MM.1S (cell line): ENCODE measurements around the gene GPR108.

ENCODE experiments used
- DNase-seq: peaks from one replicate; pipeline ENCODE4 v3.0.0-alpha.2; 2015
- H2AFZ ChIP-seq: fragments of 300-600 bp; sonication (generic); 2 replicates; pipeline ENCODE4 v1.6.0; 2016; ENCODE audit warnings: antibody characterized with exemption, low read length
- H3F3A ChIP-seq: fragments of 300-600 bp; sonication (generic); 2 replicates; pipeline ENCODE4 v1.6.1; 2016; ENCODE audit warnings: mild to moderate bottlenecking, antibody characterized with exemption, low read length, moderate library complexity, mixed read lengths; ENCODE audit not compliant: insufficient read depth
- H3K27ac ChIP-seq: fragments of 300-600 bp; sonication (generic); 2 replicates; pipeline ENCODE4 v1.5.1; 2016; ENCODE audit warnings: mild to moderate bottlenecking, low read length
- H3K27me3 ChIP-seq: fragments of 300-600 bp; sonication (generic); replicated peaks from 2 replicates; pipeline ENCODE4 v1.6.0; 2016; ENCODE audit warnings: low read length; ENCODE audit not compliant: insufficient read depth
- H3K36me3 ChIP-seq: fragments of 300-600 bp; sonication (generic); replicated peaks from 2 replicates; pipeline ENCODE4 v1.6.1; 2016; ENCODE audit warnings: mild to moderate bottlenecking, low read length, mixed read lengths; ENCODE audit not compliant: insufficient read depth
- H3K4me1 ChIP-seq: fragments of 300-600 bp; sonication (generic); 2 replicates; pipeline ENCODE4 v1.6.1; 2016; ENCODE audit warnings: low read length, mixed read lengths
- H3K4me2 ChIP-seq: fragments of 300-600 bp; sonication (generic); 2 replicates; pipeline ENCODE4 v1.6.0; 2016; ENCODE audit warnings: low read depth, low read length
- H3K4me3 ChIP-seq: fragments of 300-600 bp; sonication (generic); 2 replicates; pipeline ENCODE4 v1.5.1; 2016; ENCODE audit warnings: low read length, mixed read lengths
- H3K79me2 ChIP-seq: fragments of 300-600 bp; sonication (generic); 2 replicates; pipeline ENCODE4 v1.6.1; 2016; ENCODE audit warnings: mixed run types, low read length, mixed read lengths
- H3K9ac ChIP-seq: fragments of 300-600 bp; sonication (generic); 2 replicates; pipeline ENCODE4 v1.6.1; 2016; ENCODE audit warnings: low read length, mixed read lengths
- H3K9me2 ChIP-seq: fragments of 300-600 bp; sonication (generic); replicated peaks from 2 replicates; pipeline ENCODE4 v1.6.1; 2016; ENCODE audit warnings: mild to moderate bottlenecking, low read length, mixed read lengths; ENCODE audit not compliant: insufficient read depth
- H3K9me3 ChIP-seq: fragments of 300-600 bp; sonication (generic); replicated peaks from 2 replicates; pipeline ENCODE4 v1.6.1; 2016; ENCODE audit warnings: mild to moderate bottlenecking, low read length, mixed read lengths; ENCODE audit not compliant: insufficient read depth
- H4K20me1 ChIP-seq: fragments of 300-600 bp; sonication (generic); 2 replicates; pipeline ENCODE4 v1.6.1; 2016; ENCODE audit warnings: mild to moderate bottlenecking, low read length, moderate library complexity, mixed read lengths; ENCODE audit not compliant: insufficient read depth
- EZH2 ChIP-seq: fragments of 300-600 bp; sonication (generic); optimal IDR thresholded peaks from 2 replicates; pipeline ENCODE3; 2017; ENCODE audit warnings: low read depth, mild to moderate bottlenecking, antibody characterized with exemption, low read length, mixed read lengths
- EZH2phosphoT487 ChIP-seq: fragments of 300-600 bp; sonication (generic); IDR thresholded peaks from 2 replicates; pipeline ENCODE4 v1.6.1; 2018; ENCODE audit warnings: antibody characterized with exemption, low read length
- TF ChIP-seq, protein P1 (sequence below): fragments of 300-600 bp; sonication (generic); IDR thresholded peaks from 2 replicates; pipeline ENCODE4 v1.5.1; 2016; ENCODE audit warnings: antibody characterized with exemption, low read length, mixed read lengths

The GPR108 gene

DNA sequence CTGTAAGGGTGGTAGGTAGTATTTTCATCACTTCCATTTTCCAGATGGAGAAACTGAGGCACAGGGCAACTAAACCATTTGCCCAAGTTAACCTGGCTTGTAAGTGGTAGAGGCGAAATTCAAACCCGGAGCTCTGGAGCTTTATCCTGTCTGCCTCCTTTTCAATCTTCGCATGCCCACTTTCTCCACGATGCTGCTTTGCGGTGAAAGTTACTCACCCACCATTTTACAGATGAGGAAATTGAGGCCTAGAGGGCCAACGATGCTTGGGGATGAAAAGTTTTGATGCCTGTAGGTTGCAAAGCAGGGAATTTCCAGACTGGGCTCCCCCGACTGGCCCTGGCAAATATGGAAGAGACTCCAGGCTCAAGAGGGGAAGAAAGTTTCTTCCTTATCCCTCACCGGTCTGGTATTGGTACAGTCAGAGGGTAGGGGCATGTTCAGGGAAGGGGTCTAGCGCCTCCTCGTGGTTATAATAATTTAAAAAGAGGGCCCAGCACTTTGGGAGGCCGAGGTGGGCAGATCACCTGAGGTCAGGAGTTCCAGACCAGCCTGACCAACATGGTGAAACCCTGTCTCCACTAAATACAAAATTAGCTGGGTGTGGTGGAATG is 31.7 kb upstream of the GPR108 start:
- DNase-seq = peak; percentile 26

DNA sequence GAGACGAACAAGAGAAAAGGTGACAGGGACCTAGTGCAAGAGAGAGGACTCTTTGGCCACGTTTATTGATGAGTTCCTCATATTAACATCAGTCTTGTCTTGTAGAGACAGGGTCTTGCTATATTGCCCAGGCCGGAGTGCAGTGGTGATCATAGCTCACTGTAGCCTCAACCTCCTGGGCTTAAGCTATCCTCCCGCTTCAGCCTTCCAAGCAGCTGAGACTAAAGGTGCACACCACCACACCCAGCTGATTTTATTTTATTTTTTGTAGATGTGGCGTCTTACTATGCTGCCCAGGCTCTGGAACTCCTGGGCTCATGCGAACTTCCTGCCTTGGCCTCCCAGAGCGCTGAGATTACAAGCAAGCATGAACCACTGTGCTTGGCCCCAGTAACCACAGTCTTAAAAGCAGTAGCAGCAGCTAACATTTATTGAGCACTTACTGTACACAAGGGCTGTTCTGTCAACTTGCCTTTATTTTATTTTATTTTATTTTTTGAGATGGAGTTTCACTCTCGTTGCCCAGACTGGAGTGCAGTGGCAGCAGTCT is 30.9 kb upstream of the GPR108 start:
- H3K9me3 ChIP-seq = no peaks in the 10 kb centered on the region
- H3K27me3 ChIP-seq = no peaks in the 10 kb centered on the region
- H3K9ac ChIP-seq = peak overlapping the region; percentile 49; the same call in 1 of the 2 replicates
- no peaks in the 10 kb centered on the region for H3K36me3 ChIP-seq
- H3K4me3 ChIP-seq = peak overlapping the region; percentile 85
- H3K4me1 ChIP-seq = peaks cover 24% of the 10 kb centered on the region
- H3K79me2 ChIP-seq = peaks cover 53% of the 10 kb centered on the region
- TF ChIP-seq, protein P1, sequence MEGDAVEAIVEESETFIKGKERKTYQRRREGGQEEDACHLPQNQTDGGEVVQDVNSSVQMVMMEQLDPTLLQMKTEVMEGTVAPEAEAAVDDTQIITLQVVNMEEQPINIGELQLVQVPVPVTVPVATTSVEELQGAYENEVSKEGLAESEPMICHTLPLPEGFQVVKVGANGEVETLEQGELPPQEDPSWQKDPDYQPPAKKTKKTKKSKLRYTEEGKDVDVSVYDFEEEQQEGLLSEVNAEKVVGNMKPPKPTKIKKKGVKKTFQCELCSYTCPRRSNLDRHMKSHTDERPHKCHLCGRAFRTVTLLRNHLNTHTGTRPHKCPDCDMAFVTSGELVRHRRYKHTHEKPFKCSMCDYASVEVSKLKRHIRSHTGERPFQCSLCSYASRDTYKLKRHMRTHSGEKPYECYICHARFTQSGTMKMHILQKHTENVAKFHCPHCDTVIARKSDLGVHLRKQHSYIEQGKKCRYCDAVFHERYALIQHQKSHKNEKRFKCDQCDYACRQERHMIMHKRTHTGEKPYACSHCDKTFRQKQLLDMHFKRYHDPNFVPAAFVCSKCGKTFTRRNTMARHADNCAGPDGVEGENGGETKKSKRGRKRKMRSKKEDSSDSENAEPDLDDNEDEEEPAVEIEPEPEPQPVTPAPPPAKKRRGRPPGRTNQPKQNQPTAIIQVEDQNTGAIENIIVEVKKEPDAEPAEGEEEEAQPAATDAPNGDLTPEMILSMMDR = no peak
- no peak for TF ChIP-seq EZH2
- TF ChIP-seq EZH2phosphoT487 = no peak
- no peak for DNase-seq
- peak overlapping the region; percentile 40; the same call in 1 of the 2 replicates for H3K27ac ChIP-seq
- no peaks in the 10 kb centered on the region for H4K20me1 ChIP-seq
- peak overlapping the region; percentile 97 for H2AFZ ChIP-seq
- peak overlapping the region; percentile 93 for H3K4me2 ChIP-seq
- peaks cover 29% of the 10 kb centered on the region for H3F3A ChIP-seq
- H3K9me2 ChIP-seq = no peaks in the 10 kb centered on the region

More for the DNA sequence above, 31.7 kb upstream of the GPR108 start:
- no peak overlapping the region for H2AFZ ChIP-seq
- no peaks in the 10 kb centered on the region for H3K36me3 ChIP-seq
- no peaks in the 10 kb centered on the region for H3K9me2 ChIP-seq
- H3F3A ChIP-seq = peaks cover 32% of the 10 kb centered on the region
- H3K9me3 ChIP-seq = no peaks in the 10 kb centered on the region
- no peaks in the 10 kb centered on the region for H3K27me3 ChIP-seq
- H3K9ac ChIP-seq = no peak overlapping the region
- TF ChIP-seq, protein P1 = peak; percentile 40
- no peak for TF ChIP-seq EZH2phosphoT487
- no peaks in the 10 kb centered on the region for H4K20me1 ChIP-seq
- H3K27ac ChIP-seq = no peak overlapping the region
- no peak overlapping the region for H3K4me3 ChIP-seq
- peaks cover 55% of the 10 kb centered on the region for H3K79me2 ChIP-seq
- H3K4me1 ChIP-seq = peaks cover 24% of the 10 kb centered on the region
- no peak overlapping the region for H3K4me2 ChIP-seq

DNA sequence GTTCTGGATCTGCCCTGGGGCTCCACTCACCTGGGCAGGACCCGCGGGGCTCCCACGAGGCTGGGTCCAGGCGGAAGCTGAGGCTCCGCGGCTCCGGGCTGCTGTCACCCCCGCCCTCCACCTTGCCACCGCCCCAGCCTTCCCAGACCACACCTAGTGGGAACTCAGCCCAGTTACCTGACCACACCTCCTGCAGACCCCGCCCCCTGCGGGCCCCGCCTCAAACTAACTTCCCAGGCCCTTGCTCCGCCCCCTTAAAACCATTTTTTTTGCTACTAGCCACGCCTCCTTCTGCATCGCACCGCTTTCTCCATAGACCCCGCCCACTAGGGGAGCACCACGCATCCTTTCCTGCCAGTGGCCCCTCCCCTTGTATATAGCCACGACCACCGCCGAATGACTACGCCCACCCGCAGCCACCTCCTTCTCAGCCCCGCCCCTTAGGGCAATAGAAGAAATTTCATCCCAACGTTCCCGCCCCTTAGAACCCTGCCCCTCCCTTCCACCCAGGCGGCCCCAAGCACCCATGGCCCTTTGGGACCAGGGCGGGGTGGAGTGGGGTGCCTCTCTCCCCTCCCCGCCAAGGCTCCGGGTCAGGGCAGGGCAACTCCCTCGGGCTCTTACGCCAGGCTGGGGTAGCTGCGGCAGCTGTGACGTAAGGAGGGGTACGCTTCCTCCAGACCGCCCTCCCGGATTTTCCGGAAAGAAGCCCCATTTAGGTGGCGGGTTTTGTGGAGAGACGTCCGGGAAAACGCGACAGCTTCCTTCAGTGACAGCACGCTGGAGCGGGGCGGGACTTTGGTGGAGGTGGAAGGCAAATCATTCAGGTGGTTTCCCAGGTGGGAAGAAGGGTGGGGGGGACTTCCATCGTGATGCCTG is 30.2 kb upstream of the GPR108 start, which contains the start of gene SH2D3A:
Gene SH2D3A, minus strand, starts transcription at position 79 of the 879 bp plus-strand sequence. CDS start 3,687 bp downstream, outside the sequence.
- Histone ChIP-seq H3K9me3 (no peaks in the 10 kb centered on the region), H2AFZ (peak within 1 kb of the TSS; percentile 97), H3F3A (peaks cover 22% of the 10 kb centered on the region), H3K4me3 (peak within 1 kb of the TSS; percentile 85), H3K27ac (peak within 1 kb of the TSS; percentile 66), H4K20me1 (no peaks in the 10 kb centered on the region), H3K4me1 (peaks cover 24% of the 10 kb centered on the region), H3K9me2 (no peaks in the 10 kb centered on the region), H3K27me3 (no peaks in the 10 kb centered on the region), H3K79me2 (peaks cover 49% of the 10 kb centered on the region), H3K36me3 (no peaks in the 10 kb centered on the region), H3K4me2 (peak within 1 kb of the TSS; percentile 93), H3K9ac (peak within 1 kb of the TSS; percentile 66)
- DNase-seq = peak; percentile 96
- no peak for TF ChIP-seq EZH2phosphoT487
- TF ChIP-seq EZH2 = no peak
- TF ChIP-seq, protein P1 = no peak
